Adipocyte (in vitro differentiated cells): ENCODE measurements around the gene HNF4A.

Source experiments
- DNase-seq: peaks from one replicate; pipeline ENCODE4 v3.0.0-alpha.2; 2015; ENCODE audit warnings: low read depth
- H3K27me3 ChIP-seq: replicated peaks from 2 replicates; pipeline ENCODE4 v1.7.0; 2013; ENCODE audit warnings: mild to moderate bottlenecking, low read length, moderate library complexity; ENCODE audit not compliant: control insufficient read depth, insufficient read depth
- H3K36me3 ChIP-seq: 2 replicates; pipeline ENCODE4 v1.7.0; 2013; ENCODE audit warnings: low read length, mild to moderate bottlenecking, moderate library complexity; ENCODE audit not compliant: control insufficient read depth, insufficient read depth, severe bottlenecking
- H3K4me1 ChIP-seq: 2 replicates; pipeline ENCODE4 v1.7.0; 2013; ENCODE audit warnings: mild to moderate bottlenecking, low read length, moderate library complexity; ENCODE audit not compliant: control insufficient read depth, insufficient read depth
- H3K4me3 ChIP-seq: 2 replicates; pipeline ENCODE4 v1.7.0; 2013; ENCODE audit warnings: mild to moderate bottlenecking, low read length, moderate library complexity
- H3K9ac ChIP-seq: 2 replicates; pipeline ENCODE4 v1.7.0; 2013; ENCODE audit warnings: mild to moderate bottlenecking, low read length, moderate library complexity
- H3K9me3 ChIP-seq: 2 replicates; pipeline ENCODE4 v1.7.0; 2013; ENCODE audit warnings: mild to moderate bottlenecking, low read length, moderate library complexity; ENCODE audit not compliant: control insufficient read depth

Gene HNF4A

DNA sequence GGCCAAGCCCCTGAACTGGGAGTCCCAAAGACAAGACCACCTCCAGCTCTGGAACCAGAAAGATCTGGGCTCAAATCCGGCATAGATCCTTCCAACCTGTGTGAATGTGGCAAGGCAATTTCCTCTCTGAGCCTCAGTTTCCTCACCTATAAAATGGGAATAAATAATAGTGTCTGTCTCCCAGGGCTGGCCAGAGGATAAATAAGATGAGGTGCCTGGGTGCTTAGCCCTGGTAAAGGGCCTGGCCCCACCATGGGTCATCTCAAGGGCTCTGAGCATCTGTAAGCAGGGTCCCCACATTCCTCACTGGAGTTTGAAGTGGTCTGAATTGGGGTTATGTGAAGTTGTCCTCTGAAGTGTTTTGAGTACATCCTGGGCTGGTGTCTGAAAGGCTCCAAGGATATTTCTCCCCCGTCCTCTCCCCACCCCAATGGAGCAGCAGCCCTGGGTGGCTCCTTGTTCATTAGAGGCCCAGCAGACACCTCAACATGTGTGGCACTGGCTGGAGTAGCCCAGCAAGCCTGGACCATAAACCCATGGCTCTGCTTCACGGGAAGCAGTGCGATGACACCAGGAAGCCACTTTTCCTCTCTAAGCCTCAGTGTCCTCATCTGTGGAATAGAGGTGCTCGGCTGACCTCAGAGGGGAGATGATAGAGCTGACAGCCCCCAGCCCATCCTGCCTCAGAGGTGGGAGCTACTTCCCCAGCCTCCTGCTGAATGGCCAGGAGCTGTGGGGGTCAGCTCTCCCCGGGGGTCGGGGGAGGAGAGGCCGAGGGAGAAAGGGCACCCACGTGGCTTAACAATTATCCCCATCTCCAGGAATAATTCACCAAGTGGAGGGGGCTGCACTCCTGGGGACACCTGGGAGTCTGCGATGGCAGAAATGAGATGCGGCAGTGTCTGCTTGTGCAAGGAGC is 48.0 kb downstream of the HNF4A start:
- Histone ChIP-seq H3K9ac (no peak overlapping the region), H3K9me3 (peaks cover 1% of the 10 kb centered on the region), H3K27me3 (peaks cover 43% of the 10 kb centered on the region), H3K4me1 (peaks cover 11% of the 10 kb centered on the region), H3K36me3 (no peaks in the 10 kb centered on the region), H3K4me3 (no peak overlapping the region)
- no peak for DNase-seq

GRCh38 chr20:44404204-44405181 is 49.0 kb downstream of the HNF4A start:
- peaks cover 35% of the 10 kb centered on the region for H3K27me3 ChIP-seq
- H3K4me1 ChIP-seq = peaks cover 21% of the 10 kb centered on the region
- H3K9me3 ChIP-seq = no peaks in the 10 kb centered on the region
- no peak for DNase-seq
- H3K9ac ChIP-seq = no peak overlapping the region
- no peak overlapping the region for H3K4me3 ChIP-seq
- H3K36me3 ChIP-seq = no peaks in the 10 kb centered on the region

- Histone ChIP-seq H3K4me1 (peaks cover 22% of the 10 kb centered on the region), H3K36me3 (no peaks in the 10 kb centered on the region), H3K9me3 (no peaks in the 10 kb centered on the region), H3K4me3 (no peak overlapping the region), H3K27me3 (peaks cover 28% of the 10 kb centered on the region), H3K9ac (no peak overlapping the region)
- no peak for DNase-seq
Observed at GRCh38 chr20:44405257-44405656, 49.8 kb downstream of the HNF4A start.

DNA sequence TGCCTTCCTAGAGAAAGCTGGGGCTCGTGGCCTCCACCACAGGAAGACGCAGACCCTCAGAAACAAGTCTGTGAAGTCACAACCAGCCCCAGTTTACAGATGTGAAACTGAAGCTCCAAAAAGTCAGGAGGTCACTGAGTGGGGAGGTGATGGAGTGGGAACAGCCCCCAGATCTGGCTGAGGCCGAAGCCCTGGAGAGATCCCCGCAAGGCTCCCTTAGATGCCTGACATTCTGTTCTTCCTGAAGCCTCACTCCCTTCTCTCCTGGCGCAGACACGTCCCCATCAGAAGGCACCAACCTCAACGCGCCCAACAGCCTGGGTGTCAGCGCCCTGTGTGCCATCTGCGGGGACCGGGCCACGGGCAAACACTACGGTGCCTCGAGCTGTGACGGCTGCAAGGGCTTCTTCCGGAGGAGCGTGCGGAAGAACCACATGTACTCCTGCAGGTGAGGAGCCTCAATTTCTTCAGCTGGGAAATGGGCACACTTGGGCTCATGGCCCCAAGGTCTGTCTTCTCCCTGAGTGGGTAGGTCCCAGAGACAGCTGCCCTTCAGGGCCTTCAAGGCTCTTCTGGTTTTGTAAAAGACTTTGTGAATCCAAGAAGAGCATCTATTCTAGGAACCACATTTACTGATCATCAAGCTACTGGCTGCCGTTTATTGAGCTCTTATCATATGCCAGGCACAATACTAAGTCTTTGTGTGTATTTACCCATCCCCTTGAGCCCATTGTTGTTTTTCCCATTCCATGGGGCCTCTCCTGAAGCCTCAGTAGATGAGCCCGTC is 50.5 kb downstream of the HNF4A start:
- DNase-seq = no peak
- no peaks in the 10 kb centered on the region for H3K9me3 ChIP-seq
- peaks cover 26% of the 10 kb centered on the region for H3K27me3 ChIP-seq
- H3K4me3 ChIP-seq = no peak overlapping the region
- no peak overlapping the region for H3K9ac ChIP-seq
- no peaks in the 10 kb centered on the region for H3K36me3 ChIP-seq
- peaks cover 22% of the 10 kb centered on the region for H3K4me1 ChIP-seq

GRCh38 chr20:44406572-44407137 is 51.2 kb downstream of the HNF4A start:
- DNase-seq = no peak
- Histone ChIP-seq H3K9ac (no peak overlapping the region), H3K4me3 (no peak overlapping the region)

DNA sequence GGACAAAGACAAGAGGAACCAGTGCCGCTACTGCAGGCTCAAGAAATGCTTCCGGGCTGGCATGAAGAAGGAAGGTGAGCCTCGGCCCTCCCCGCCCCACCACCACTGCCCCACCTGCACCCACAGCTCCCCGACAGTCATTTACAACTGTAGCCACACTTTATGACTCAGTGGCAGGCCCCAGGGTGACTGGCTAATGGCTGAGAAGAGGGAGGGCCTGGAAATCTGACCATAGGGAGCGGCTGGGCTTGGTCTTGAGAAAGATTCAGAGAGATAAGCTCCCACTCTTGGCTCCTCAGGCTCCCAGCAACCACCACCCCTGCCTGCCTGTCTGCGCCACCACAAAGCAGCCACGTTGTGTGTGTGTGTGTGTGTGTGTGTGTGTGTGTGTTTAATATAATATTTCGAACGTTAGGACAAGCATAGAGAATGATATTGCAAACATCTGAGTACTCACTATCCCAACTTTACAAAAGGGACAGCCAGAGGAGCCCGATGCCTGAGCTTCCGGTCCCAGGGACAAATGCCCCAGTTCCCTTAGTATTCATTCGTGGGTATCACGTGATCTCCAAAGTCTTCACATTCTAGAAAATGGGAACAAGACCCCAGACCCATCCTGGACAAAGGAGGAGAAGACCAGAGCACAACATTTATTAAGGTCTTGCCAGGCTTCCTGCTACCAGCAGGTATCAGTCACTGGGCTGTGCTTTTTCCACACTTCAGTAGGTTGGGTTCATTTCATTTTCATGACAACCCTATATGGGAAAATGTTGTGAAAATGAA is 52.1 kb downstream of the HNF4A start:
- no peak overlapping the region for H3K4me3 ChIP-seq
- no peaks in the 10 kb centered on the region for H3K9me3 ChIP-seq
- no peak overlapping the region for H3K9ac ChIP-seq
- peaks cover 20% of the 10 kb centered on the region for H3K27me3 ChIP-seq
- DNase-seq = peak; percentile 20
- H3K4me1 ChIP-seq = peaks cover 22% of the 10 kb centered on the region
- no peaks in the 10 kb centered on the region for H3K36me3 ChIP-seq

More at GRCh38 chr20:44406572-44407137, 51.2 kb downstream of the HNF4A start:
- peaks cover 22% of the 10 kb centered on the region for H3K4me1 ChIP-seq
- no peaks in the 10 kb centered on the region for H3K36me3 ChIP-seq
- H3K27me3 ChIP-seq = peaks cover 22% of the 10 kb centered on the region
- H3K9me3 ChIP-seq = no peaks in the 10 kb centered on the region

- peak; percentile 37 for DNase-seq
- no peak overlapping the region for H3K4me3 ChIP-seq
- no peaks in the 10 kb centered on the region for H3K9me3 ChIP-seq
- peaks cover 19% of the 10 kb centered on the region for H3K27me3 ChIP-seq
- peaks cover 22% of the 10 kb centered on the region for H3K4me1 ChIP-seq
- no peak overlapping the region for H3K9ac ChIP-seq
- no peaks in the 10 kb centered on the region for H3K36me3 ChIP-seq
Observed at GRCh38 chr20:44409132-44409600, 53.7 kb downstream of the HNF4A start.

DNA sequence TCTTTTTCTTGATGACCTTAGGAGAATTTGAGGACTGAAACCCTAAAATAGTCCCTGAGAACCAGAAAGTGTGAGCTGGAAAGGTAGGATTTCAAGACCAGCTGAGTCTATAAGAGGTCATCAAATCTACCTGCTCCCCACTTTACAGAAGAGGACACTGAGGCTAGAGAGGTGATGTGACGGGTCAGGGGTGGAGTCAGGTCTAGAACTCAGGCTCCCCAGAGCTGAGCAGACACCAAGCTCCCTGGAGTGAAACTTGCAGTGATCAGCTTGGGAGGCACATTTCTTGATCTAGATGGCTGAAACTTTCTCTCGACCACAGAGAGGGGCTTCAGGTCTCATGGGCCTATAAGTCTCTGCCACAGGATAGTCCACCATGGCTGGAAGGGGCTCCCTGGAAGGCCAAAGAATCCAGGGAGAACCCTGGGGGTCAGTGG is 55.1 kb downstream of the HNF4A start:
- Histone ChIP-seq H3K27me3 (peaks cover 32% of the 10 kb centered on the region), H3K4me3 (no peak overlapping the region), H3K9ac (no peak overlapping the region), H3K9me3 (no peaks in the 10 kb centered on the region), H3K4me1 (peaks cover 15% of the 10 kb centered on the region), H3K36me3 (no peaks in the 10 kb centered on the region)
- no peak for DNase-seq

DNA sequence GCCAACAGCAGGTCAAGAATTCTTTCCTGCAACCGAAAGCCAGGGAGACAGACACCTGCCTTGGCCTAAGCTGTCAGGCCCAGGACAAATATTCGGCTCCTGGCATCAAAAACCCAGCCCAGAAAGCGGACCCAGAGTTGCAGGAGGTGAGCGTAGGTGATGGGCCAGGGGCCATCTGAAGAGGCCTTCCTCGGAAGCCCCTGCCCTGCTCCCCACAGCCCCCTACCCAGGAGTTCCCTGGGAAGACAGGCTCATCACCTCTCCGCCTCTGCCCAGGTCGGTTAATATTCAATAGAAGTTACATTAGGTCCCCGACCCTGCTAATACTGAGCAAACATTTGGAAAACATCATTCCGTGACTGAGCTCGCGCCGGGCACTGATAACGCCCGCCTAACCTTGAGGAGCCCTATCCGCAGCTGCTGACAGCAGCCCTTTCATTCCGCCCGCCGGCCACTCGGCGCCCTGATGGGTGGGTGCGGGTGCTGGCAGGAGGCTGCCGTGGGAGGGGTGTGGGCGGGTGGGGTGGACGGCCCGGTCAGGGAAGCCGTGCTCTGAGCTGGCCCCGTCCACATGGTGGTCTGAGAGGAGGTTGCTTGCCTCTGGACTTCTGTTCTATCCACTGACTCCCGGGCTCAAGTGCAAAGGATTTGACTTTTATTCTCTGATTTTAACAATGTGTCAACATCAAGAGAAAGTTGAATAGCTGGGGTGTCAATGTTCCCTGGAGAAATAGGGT is 55.7 kb downstream of the HNF4A start:
- peaks cover 15% of the 10 kb centered on the region for H3K4me1 ChIP-seq
- no peak overlapping the region for H3K9ac ChIP-seq
- no peaks in the 10 kb centered on the region for H3K9me3 ChIP-seq
- no peaks in the 10 kb centered on the region for H3K36me3 ChIP-seq
- peaks cover 38% of the 10 kb centered on the region for H3K27me3 ChIP-seq
- DNase-seq = no peak
- no peak overlapping the region for H3K4me3 ChIP-seq
